IMR-90 (cell line): ENCODE measurements around the gene UBASH3B. TPM values are rescaled to one million over a fixed set of nuclear protein-coding genes. Genes with fewer than 3 reads are reported as not detected.
A peak's percentile ranks its signal among the peaks of the same experiment; 100 is the strongest.
"Not testable (repeated sequence)": the region's sequence is repeated elsewhere in the genome, so short reads cannot be mapped to it uniquely, and the experiment has no call there.

Source experiments
- ATAC-seq: fragments of 200-7000 bp; cut with Tn5 transposase; 2 replicates; pipeline ENCODE4 v1.9.1; 2020; ENCODE audit warnings: low read depth, mild to moderate bottlenecking, moderate library complexity
- BruUV-seq: library from RNA; stranded (reverse); fragments of 400-500 nt; replicated peaks from 2 replicates; lab custom pipeline; 2021; lab: Mats Ljungman, UMichigan
- CTCF ChIA-PET: fragments of 300-600 bp; formaldehyde crosslinking; extraction: SDS; loops from one replicate; lab custom pipeline; 2021; ENCODE audit warnings: antibody characterized with exemption; lab: Yijun Ruan, JAX
- POLR2A ChIA-PET: fragments of 300-600 bp; sonication (Branson Sonifier 250); formaldehyde crosslinking; loops from one replicate; lab custom pipeline; 2022; ENCODE audit warnings: antibody characterized with exemption; ENCODE audit not compliant: unreplicated experiment; lab: Charles Lee
- DNase-seq: peaks from one replicate; pipeline ENCODE4 v3.0.0; 2013
- H2AFZ ChIP-seq: replicated peaks from 2 replicates; pipeline ENCODE3; 2013; ENCODE audit warnings: low read length, mild to moderate bottlenecking; ENCODE audit not compliant: poor library complexity
- H2AK5ac ChIP-seq: 2 replicates; pipeline ENCODE4 v1.6.1; 2013; ENCODE audit warnings: low read depth, low read length, inconsistent platforms
- H2AK9ac ChIP-seq: replicated peaks from 2 replicates; pipeline ENCODE3; 2013; ENCODE audit warnings: mild to moderate bottlenecking, low read depth, low read length, moderate library complexity; ENCODE audit not compliant: poor library complexity
- H2BK120ac ChIP-seq: 2 replicates; pipeline ENCODE4 v1.6.1; 2013; ENCODE audit warnings: low read depth, low read length, inconsistent platforms
- H2BK15ac ChIP-seq: 3 replicates; pipeline ENCODE4 v1.6.1; 2013; ENCODE audit warnings: low read depth, low read length, inconsistent platforms
- H2BK20ac ChIP-seq: 2 replicates; pipeline ENCODE4 v1.6.1; 2013; ENCODE audit warnings: low read depth, mild to moderate bottlenecking, inconsistent platforms, low read length, moderate library complexity
- H2BK5ac ChIP-seq: 2 replicates; pipeline ENCODE4 v1.6.1; 2013; ENCODE audit warnings: mild to moderate bottlenecking, low read depth, low read length, inconsistent platforms; ENCODE audit not compliant: poor library complexity, severe bottlenecking
- H3K14ac ChIP-seq: replicated peaks from 2 replicates; pipeline ENCODE4 v1.6.1; 2013; ENCODE audit warnings: low read depth, low read length, inconsistent platforms
- H3K18ac ChIP-seq: 2 replicates; pipeline ENCODE4 v1.6.1; 2013; ENCODE audit warnings: low read depth, low read length, control low read depth
- H3K23ac ChIP-seq: 2 replicates; pipeline ENCODE4 v1.6.1; 2013; ENCODE audit warnings: low read depth, low read length, inconsistent platforms
- H3K27ac ChIP-seq: 2 replicates; pipeline ENCODE4 v1.5.1; 2013; ENCODE audit warnings: mild to moderate bottlenecking, control low read depth, low read length; ENCODE audit not compliant: insufficient read depth
- H3K27me3 ChIP-seq: 2 replicates; pipeline ENCODE4 v1.6.1; 2013; ENCODE audit warnings: low read length; ENCODE audit not compliant: control insufficient read depth, insufficient read depth
- H3K36me3 ChIP-seq: 2 replicates; pipeline ENCODE4 v1.6.1; 2013; ENCODE audit warnings: low read length, mixed read lengths; ENCODE audit not compliant: control insufficient read depth, insufficient read depth
- H3K4ac ChIP-seq: 2 replicates; pipeline ENCODE4 v1.6.1; 2013; ENCODE audit warnings: low read depth, low read length, inconsistent platforms
- H3K4me1 ChIP-seq: 2 replicates; pipeline ENCODE4 v1.6.1; 2013; ENCODE audit warnings: low read length, mixed read lengths; ENCODE audit not compliant: control insufficient read depth, insufficient read depth
- H3K4me2 ChIP-seq: 2 replicates; pipeline ENCODE4 v1.6.1; 2013; ENCODE audit warnings: low read depth, mild to moderate bottlenecking, control low read depth, low read length, moderate library complexity
- H3K4me3 ChIP-seq: 2 replicates; pipeline ENCODE4 v1.5.1; 2013; ENCODE audit warnings: low read depth, mild to moderate bottlenecking, control low read depth, low read length, moderate library complexity; ENCODE audit not compliant: insufficient read depth
- H3K56ac ChIP-seq: 2 replicates; pipeline ENCODE4 v1.6.1; 2013; ENCODE audit warnings: low read length, inconsistent platforms; ENCODE audit not compliant: insufficient read depth; ENCODE audit errors: extremely low read depth
- H3K79me1 ChIP-seq, 2 experiments: 2 replicates each; pipeline ENCODE4 v1.6.1; 2013; ENCODE audit warnings: low read length in 2 of 2, inconsistent platforms in 1 of 2, low read depth in 1 of 2
- H3K9ac ChIP-seq: 2 replicates; pipeline ENCODE4 v1.6.1; 2013; ENCODE audit warnings: low read depth, low read length, control low read depth
- H3K9me1 ChIP-seq: 2 replicates; pipeline ENCODE4 v1.6.1; 2013; ENCODE audit warnings: low read length, inconsistent platforms; ENCODE audit not compliant: insufficient read depth
- H3K9me3 ChIP-seq: 2 replicates; pipeline ENCODE4 v1.6.1; 2013; ENCODE audit warnings: low read length; ENCODE audit not compliant: control insufficient read depth, insufficient read depth
- H4K20me1 ChIP-seq: 2 replicates; pipeline ENCODE4 v1.6.1; 2013; ENCODE audit warnings: low read length, inconsistent platforms; ENCODE audit not compliant: insufficient read depth
- H4K5ac ChIP-seq: 2 replicates; pipeline ENCODE4 v1.6.1; 2013; ENCODE audit warnings: mild to moderate bottlenecking, low read depth, low read length, control low read depth
- H4K8ac ChIP-seq, 2 experiments: 2 replicates each; pipeline ENCODE4 v1.6.1; 2013; ENCODE audit warnings: low read depth in 2 of 2, low read length in 2 of 2, control low read depth in 1 of 2, inconsistent platforms in 1 of 2
- H4K91ac ChIP-seq: 2 replicates; pipeline ENCODE4 v1.6.1; 2013; ENCODE audit warnings: low read depth, low read length, inconsistent platforms; ENCODE audit not compliant: insufficient read depth
- WGBS, 2 experiments: methylation state at CpG; one replicate each; pipeline versions ENCODE4 v1.1.5 to v1.1.7; 2013; ENCODE audit warnings: missing lambda C conversion rate in 2 of 2; ENCODE audit not compliant: insufficient read length in 1 of 2; ENCODE audit errors: extremely low coverage in 2 of 2; 5-methylcytosine and 5-hydroxymethylcytosine counted together
- dilution Hi-C: fragments of 300-500 bp; cut with HindIII; formaldehyde crosslinking; loops from one replicate; pipeline ENCODE4 v1.14.3; 2018; ENCODE audit warnings: low sequenced_read_pairs; ENCODE audit not compliant: unreplicated experiment
- in situ Hi-C: fragments of 300-500 bp; cut with MboI; formaldehyde crosslinking; loops from 3 replicates; pipeline ENCODE4 v1.14.3; 2019; ENCODE audit warnings: low sequenced_read_pairs, inconsistent platforms, mixed read lengths
- intact Hi-C: fragments of 100-400 bp; cut with micrococcal nuclease; formaldehyde crosslinking; loops from 2 replicates; pipeline ENCODE4 v1.10.0; 2022
- polyA plus RNA-seq, 3 experiments: library from polyadenylated mRNA; depleted of rRNA; stranded (reverse); fragments of >200 nt; gene quantifications; 2 replicates each; pipeline ENCODE4 v1.2.3, GENCODE V29; 2012; ENCODE audit warnings: low replicate concordance in 1 of 3
- total RNA-seq: library from RNA; depleted of rRNA; stranded (reverse); fragments of >200 nt; gene quantifications from 2 replicates; pipeline ENCODE4 v1.2.3, GENCODE V29; 2012

Gene UBASH3B
- total and polyA plus RNA-seq, 2 of the 4 experiments (the other 2 are of a cell fraction): 27.2 to 48.0 TPM

- Histone ChIP-seq H3K9me1 (peaks cover 25% of the 10 kb centered on the region), H4K20me1 (peaks cover 18% of the 10 kb centered on the region), H2BK5ac (peak overlapping the region; percentile 24), H4K91ac (peak overlapping the region; percentile 17; the same call in 1 of the 2 replicates), H2AK5ac (peak overlapping the region; percentile 72), H2BK15ac (peak overlapping the region; percentile 42; the same call in 1 of the 3 replicates), H2BK120ac (peak overlapping the region; percentile 39; the same call in 1 of the 2 replicates), H3K4ac (peak overlapping the region; percentile 66), H2BK20ac (0 out of 2 replicates have a peak overlapping the region, but pooled peaks have one; percentile 10), H3K14ac (0 out of 2 replicates have a peak overlapping the region, but pooled peaks have one; percentile 30), H3K18ac (peak overlapping the region; percentile 20), H3K79me1 (peaks cover 8 to 69% of the 10 kb centered on the region in 2 experiments), H3K4me1 (peaks cover 20% of the 10 kb centered on the region), H3K23ac (peak overlapping the region; percentile 68; the same call in 1 of the 2 replicates)
- H3K56ac ChIP-seq, H2AK9ac ChIP-seq, POLR2A ChIA-PET, H4K8ac ChIP-seq, H4K5ac ChIP-seq, dilution Hi-C loops, H3K36me3 ChIP-seq, H3K9ac ChIP-seq, in situ Hi-C loops, H3K4me3 ChIP-seq, H3K9me3 ChIP-seq, DNase-seq, BruUV-seq, H3K27me3 ChIP-seq, H3K27ac ChIP-seq, H3K4me2 ChIP-seq, H2AFZ ChIP-seq, ATAC-seq, CTCF ChIA-PET: not testable (repeated sequence)
- 100% methylated on average over 4 of the region's 8 CpGs; no CpG with 5 or more reads in 1 of the 2 experiments for WGBS, 2 experiments
- intact Hi-C loops: loop anchor here (5.0 kb wide), 1 partner anchor 88 kb away; no protein-coding TSS in a partner anchor
Observed at GRCh38 chr11:122730694-122731093, 75.2 kb downstream of the UBASH3B start.
